PC-3 (cell line): ENCODE results near the gene ACKR1. TPM values are rescaled to one million over a fixed set of nuclear protein-coding genes. Genes with fewer than 3 reads are reported as not detected.

Experiments used
- ATAC-seq: fragments of 200-7000 bp; cut with Tn5 transposase; 2 replicates; pipeline ENCODE4 v1.9.1; 2020; ENCODE audit warnings: mild to moderate bottlenecking, moderate library complexity
- BruUV-seq: library from RNA; stranded (reverse); fragments of 400-500 nt; replicated peaks from 2 replicates; lab custom pipeline; 2021; lab: Mats Ljungman, UMichigan
- CTCF ChIA-PET: fragments of 300-600 bp; sonication (Branson Sonifier 250); formaldehyde crosslinking; loops from one replicate; lab custom pipeline; 2022; ENCODE audit warnings: antibody characterized with exemption; lab: Charles Lee
- POLR2A ChIA-PET: fragments of 300-600 bp; sonication (Branson Sonifier 250); formaldehyde crosslinking; loops from one replicate; lab custom pipeline; 2022; ENCODE audit warnings: antibody characterized with exemption; ENCODE audit not compliant: unreplicated experiment; lab: Charles Lee
- DNase-seq: peaks from one replicate; pipeline ENCODE4 v3.0.0-alpha.2; 2015
- H2AFZ ChIP-seq: fragments of 300-600 bp; sonication (generic); 2 replicates; pipeline ENCODE4 v1.6.0; 2016; ENCODE audit warnings: antibody characterized with exemption, low read length
- H3F3A ChIP-seq: fragments of 300-600 bp; sonication (generic); one replicate; pipeline ENCODE4 v1.6.0; 2017; ENCODE audit warnings: antibody characterized with exemption, low read length, control low read depth, mild to moderate bottlenecking; ENCODE audit not compliant: unreplicated experiment
- H3K27ac ChIP-seq: fragments of 300-600 bp; sonication (generic); 2 replicates; pipeline ENCODE4 v1.5.1; 2016; ENCODE audit warnings: mild to moderate bottlenecking, low read length
- H3K27me3 ChIP-seq: fragments of 300-600 bp; sonication (generic); 2 replicates; pipeline ENCODE4 v1.6.1; 2016; ENCODE audit warnings: low read length, mixed read lengths
- H3K36me3 ChIP-seq: fragments of 300-600 bp; sonication (generic); 2 replicates; pipeline ENCODE4 v1.6.1; 2016; ENCODE audit warnings: low read depth, mixed run types, low read length, mixed read lengths
- H3K4me1 ChIP-seq: fragments of 300-600 bp; sonication (generic); 2 replicates; pipeline ENCODE4 v1.5.1; 2016; ENCODE audit warnings: low read length; ENCODE audit not compliant: insufficient read depth
- H3K4me2 ChIP-seq: fragments of 300-600 bp; sonication (generic); 2 replicates; pipeline ENCODE4 v1.6.0; 2016; ENCODE audit warnings: low read length
- H3K4me3 ChIP-seq: fragments of 300-600 bp; sonication (generic); 2 replicates; pipeline ENCODE4 v1.5.1; 2016; ENCODE audit warnings: mild to moderate bottlenecking, low read length, mixed read lengths
- H3K79me2 ChIP-seq: fragments of 300-600 bp; sonication (generic); 2 replicates; pipeline ENCODE4 v1.6.1; 2017; ENCODE audit warnings: low read length, mixed read lengths
- H3K9ac ChIP-seq: fragments of 300-600 bp; sonication (generic); 2 replicates; pipeline ENCODE4 v1.6.0; 2016; ENCODE audit warnings: mild to moderate bottlenecking, low read length
- H3K9me2 ChIP-seq: fragments of 300-600 bp; sonication (generic); replicated peaks from 2 replicates; pipeline ENCODE4 v1.6.1; 2016; ENCODE audit warnings: mixed run types, low read length, mixed read lengths
- H3K9me3 ChIP-seq: fragments of 300-600 bp; sonication (generic); 2 replicates; pipeline ENCODE4 v1.6.1; 2016; ENCODE audit warnings: low read length, mixed read lengths
- H4K20me1 ChIP-seq: fragments of 300-600 bp; sonication (generic); 2 replicates; pipeline ENCODE4 v1.6.1; 2016; ENCODE audit warnings: low read length, mixed read lengths
- CTCF ChIP-seq: fragments of 300-600 bp; sonication (generic); conservative IDR thresholded peaks from 2 replicates; pipeline ENCODE4 v1.5.1; 2017; ENCODE audit warnings: antibody characterized with exemption, low read depth, mild to moderate bottlenecking, low read length
- EZH2 ChIP-seq: fragments of 300-600 bp; sonication (generic); IDR thresholded peaks from one replicate; pipeline ENCODE4 v1.6.1; 2017; ENCODE audit warnings: antibody characterized with exemption, mild to moderate bottlenecking, low read length; ENCODE audit not compliant: unreplicated experiment
- EZH2phosphoT487 ChIP-seq: fragments of 300-600 bp; sonication (generic); IDR thresholded peaks from 2 replicates; pipeline ENCODE4 v1.6.1; 2018; ENCODE audit warnings: mild to moderate bottlenecking, antibody characterized with exemption, low read length, borderline replicate concordance
- intact Hi-C: fragments of 100-400 bp; cut with micrococcal nuclease; formaldehyde crosslinking; loops from 2 replicates; pipeline ENCODE4 v1.9.0; 2023
- total RNA-seq: library from RNA; depleted of rRNA; stranded (reverse); fragments of >200 nt; gene quantifications from 2 replicates; pipeline ENCODE4 v1.2.3, GENCODE V29; 2014

The ACKR1 gene
- total RNA-seq, 1 experiment from 2014 or later, result not detected

- TF ChIP-seq CTCF (no peak), EZH2phosphoT487 (no peak), EZH2 (no peak)
- Histone ChIP-seq H4K20me1 (no peaks in the 10 kb centered on the region), H3K79me2 (no peaks in the 10 kb centered on the region), H3K9me2 (no peaks in the 10 kb centered on the region), H3K4me1 (peaks cover 8% of the 10 kb centered on the region), H3K9ac (no peak overlapping the region), H3K27me3 (peaks cover 55% of the 10 kb centered on the region), H3K4me2 (no peak overlapping the region), H3K4me3 (no peak overlapping the region), H3K36me3 (no peaks in the 10 kb centered on the region), H3K9me3 (no peaks in the 10 kb centered on the region), H3F3A (no peaks in the 10 kb centered on the region), H3K27ac (no peak overlapping the region), H2AFZ (no peak overlapping the region)
- CTCF ChIA-PET, result interaction anchor here (0.7 to 1.1 kb wide), 6 partner anchors 34 to 846 kb away, joined by 3 to 12 read pairs (median 4); no protein-coding TSS in a partner anchor
- POLR2A ChIA-PET, result no interaction called here
- ATAC-seq (no peak), DNase-seq (no peak)
- BruUV-seq, result no TSS peak
- intact Hi-C loops, result loop anchor here (1.0 to 10.0 kb wide), 4 partner anchors 37 to 730 kb away; no protein-coding TSS in a partner anchor
These were observed 43.0 kb upstream of the ACKR1 start for GRCh38 chr1:159161719-159162026.

GRCh38 chr1:159162516-159163265, 42.0 kb upstream of the ACKR1 start:
- ChIA-PET CTCF (interaction anchor here (0.9 kb wide), 1 partner anchor 845 kb away, joined by 4 read pairs; no protein-coding TSS in a partner anchor), POLR2A (no interaction called here)
- Histone ChIP-seq H2AFZ (no peak overlapping the region), H3K36me3 (no peaks in the 10 kb centered on the region), H3K4me3 (no peak overlapping the region), H3K27me3 (peaks cover 58% of the 10 kb centered on the region), H3K9me2 (no peaks in the 10 kb centered on the region), H3F3A (no peaks in the 10 kb centered on the region), H3K9me3 (no peaks in the 10 kb centered on the region), H3K27ac (no peak overlapping the region), H3K79me2 (no peaks in the 10 kb centered on the region), H3K9ac (no peak overlapping the region), H3K4me2 (no peak overlapping the region), H4K20me1 (no peaks in the 10 kb centered on the region), H3K4me1 (peaks cover 8% of the 10 kb centered on the region)
- no peak for TF ChIP-seq EZH2
- no peak for TF ChIP-seq EZH2phosphoT487
- TF ChIP-seq CTCF, result no peak
- intact Hi-C loops, result loop anchor here (10.0 kb wide), 1 partner anchor 612 kb away; no protein-coding TSS in a partner anchor
- no TSS peak for BruUV-seq
- DNase-seq, result peak; percentile 18
- ATAC-seq, result no peak
